ENCODE results near the gene GFI1B. TPM values are rescaled to one million over a fixed set of nuclear protein-coding genes. Genes with fewer than 3 reads are reported as not detected.

The GFI1B gene
- total and polyA plus RNA-seq, 2 of the 13 experiments (the other 11 are each of a cell fraction or from before 2014, with no cell fraction given) = 0.15 to 0.51 TPM

- no peak for FAIRE-seq
- H3K9ac ChIP-seq (ENCODE audit: insufficient read depth, low read depth, low read length) = no peak overlapping the region
- no peaks in the 10 kb centered on the region for H3K9me3 ChIP-seq (ENCODE audit: low read length)
- peaks cover 0 to 6% of the 10 kb centered on the region in 2 experiments; a peak in 1 of 5 replicates for H3K27me3 ChIP-seq (ENCODE audit: control insufficient read depth in 1 of 2, insufficient read depth in 2 of 2, low read length in 2 of 2)
- H4K20me1 ChIP-seq (ENCODE audit: insufficient read depth, low read length) = no peaks in the 10 kb centered on the region
- H3K36me3 ChIP-seq (replicated peaks in 1 of 2; ENCODE audit: control insufficient read depth in 1 of 2, insufficient read depth in 2 of 2, low read length in 2 of 2) = no peaks in the 10 kb centered on the region
- DNase-seq (ENCODE audit: low spot score) = no peak
- H3K79me2 ChIP-seq (ENCODE audit: insufficient read depth, low read length) = peaks cover 9% of the 10 kb centered on the region
- in situ Hi-C loops (cut with HindIII; ENCODE audit: extremely low pct_ligation_motif_present, low pct_unique_long_range_greater_than_20kb) (no loop called here), intact Hi-C loops (cut with micrococcal nuclease; ENCODE audit: unreplicated experiment) (loop anchor here (5.0 kb wide), 1 partner anchor 121 kb away; no protein-coding TSS in a partner anchor)
- ATAC-seq = no peak
- BruUV-seq (replicated peaks) = no TSS peak
- H2AFZ ChIP-seq (ENCODE audit: low read length) = no peak overlapping the region
- POLR2A ChIA-PET = no interaction called here
- peaks cover 38% of the 10 kb centered on the region for H3K4me1 ChIP-seq (ENCODE audit: insufficient read depth, low read length)
- CTCF ChIA-PET (ENCODE audit: low intra/inter-chr PET ratio, low total read pairs) = no interaction called here
- H3K4me3 ChIP-seq (replicated peaks in 1 of 3; ENCODE audit: insufficient read depth in 1 of 3, low read depth in 2 of 3, low read length in 3 of 3) = no peak overlapping the region
- H3K27ac ChIP-seq (ENCODE audit: extremely low read length, insufficient read depth, low read length) = no peak overlapping the region
- no peak overlapping the region for H3K4me2 ChIP-seq (ENCODE audit: low read depth, low read length)
- WGBS (ENCODE audit: low lambda C conversion rate) = 30% methylated on average over 3 of the region's 3 CpGs
- TF ChIP-seq, protein P1, sequence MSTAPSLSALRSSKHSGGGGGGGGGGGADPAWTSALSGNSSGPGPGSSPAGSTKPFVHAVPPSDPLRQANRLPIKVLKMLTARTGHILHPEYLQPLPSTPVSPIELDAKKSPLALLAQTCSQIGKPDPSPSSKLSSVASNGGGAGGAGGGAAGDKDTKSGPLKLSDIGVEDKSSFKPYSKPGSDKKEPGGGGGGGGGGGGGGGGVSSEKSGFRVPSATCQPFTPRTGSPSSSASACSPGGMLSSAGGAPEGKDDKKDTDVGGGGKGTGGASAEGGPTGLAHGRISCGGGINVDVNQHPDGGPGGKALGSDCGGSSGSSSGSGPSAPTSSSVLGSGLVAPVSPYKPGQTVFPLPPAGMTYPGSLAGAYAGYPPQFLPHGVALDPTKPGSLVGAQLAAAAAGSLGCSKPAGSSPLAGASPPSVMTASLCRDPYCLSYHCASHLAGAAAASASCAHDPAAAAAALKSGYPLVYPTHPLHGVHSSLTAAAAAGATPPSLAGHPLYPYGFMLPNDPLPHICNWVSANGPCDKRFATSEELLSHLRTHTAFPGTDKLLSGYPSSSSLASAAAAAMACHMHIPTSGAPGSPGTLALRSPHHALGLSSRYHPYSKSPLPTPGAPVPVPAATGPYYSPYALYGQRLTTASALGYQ (CRISPR knock-in tag; IDR thresholded peaks at IDR 0.05) = no peak
- TF ChIP-seq TBP (CRISPR knock-in tag; IDR thresholded peaks at IDR 0.05) (no peak), NFKB2 (CRISPR knock-in tag; IDR thresholded peaks at IDR 0.05; ENCODE audit: borderline replicate concordance) (no peak), HOXA7 (CRISPR knock-in tag; IDR thresholded peaks at IDR 0.05) (no peak), RBFOX2 (IDR thresholded peaks at IDR 0.05; ENCODE audit: low read depth, low read length) (no peak), FOSL2 (CRISPR knock-in tag; IDR thresholded peaks at IDR 0.05) (no peak), ZNF318 (CRISPR knock-in tag; IDR thresholded peaks at IDR 0.05) (no peak), ZNF615 (CRISPR knock-in tag; IDR thresholded peaks at IDR 0.05; ENCODE audit: borderline replicate concordance) (no peak), MTF1 (CRISPR knock-in tag; IDR thresholded peaks at IDR 0.05) (no peak), ZNF781 (CRISPR knock-in tag; IDR thresholded peaks at IDR 0.05; ENCODE audit: borderline replicate concordance, not compliant biosample characterization) (no peak)
Measured at GRCh38 chr9:133026426-133026825, 47.9 kb downstream of the GFI1B start.

All from HepG2 (cell line).